HCT116 (cell line): ENCODE results near the gene RASSF7. TPM values are rescaled to one million over a fixed set of nuclear protein-coding genes. Genes with fewer than 3 reads are reported as not detected.

Experiments
- ATAC-seq: fragments of 200-7000 bp; cut with Tn5 transposase; 2 replicates; pipeline ENCODE4 v1.9.1; 2020; ENCODE audit warnings: mild to moderate bottlenecking, moderate library complexity
- BruUV-seq: library from RNA; stranded (reverse); fragments of 400-500 nt; replicated peaks from 2 replicates; lab custom pipeline; 2021; lab: Mats Ljungman, UMichigan
- CTCF ChIA-PET: fragments of 300-600 bp; sonication (Branson Sonifier 250); formaldehyde crosslinking; loops from one replicate; lab custom pipeline; 2021; ENCODE audit warnings: antibody characterized with exemption; lab: Charles Lee
- POLR2A ChIA-PET: fragments of 300-600, 350-600 bp; sonication (Branson Sonifier 250); formaldehyde crosslinking; loops from one replicate; lab custom pipeline; 2021; ENCODE audit warnings: antibody characterized with exemption; lab: Charles Lee
- RAD21 ChIA-PET, 2 experiments: fragments of 300-600 bp; sonication (Branson Sonifier 250); formaldehyde crosslinking; loops; one replicate each; lab custom pipeline; 2023; ENCODE audit warnings: low total read pairs in 2 of 2; ENCODE audit not compliant: uncharacterized antibody in 2 of 2, unreplicated experiment in 2 of 2, low non-redundant PET in 1 of 2; lab: Charles Lee
- DNase-seq: peaks from one replicate; pipeline ENCODE4 v3.0.0-alpha.2; 2010; ENCODE audit warnings: low read depth, low spot score
- H2AFZ ChIP-seq: fragments of 200-600 bp; shearing (Covaris generic), sonication (generic); 2 replicates; pipeline ENCODE4 v1.6.1; 2017; ENCODE audit warnings: low read depth, mixed run types, mixed read lengths, antibody characterized with exemption, low read length; ENCODE audit not compliant: poor library complexity, severe bottlenecking
- H3K27ac ChIP-seq: 2 replicates; pipeline ENCODE4 v1.5.1; 2012; ENCODE audit warnings: low read depth, low read length
- H3K27me3 ChIP-seq: fragments of 200-600 bp; sonication (generic); 2 replicates; pipeline ENCODE4 v1.6.1; 2016; ENCODE audit warnings: mixed run types, low read length, mixed read lengths; ENCODE audit not compliant: insufficient read depth
- H3K36me3 ChIP-seq, 2 experiments: fragments of 200-500 bp in 1 of 2; fragments of 200-600 bp in 1 of 2; sonication (Bioruptor generic) in 1 of 2; sonication (generic) in 1 of 2; 2 replicates each; pipeline versions ENCODE4 v1.5.1 to v1.6.1; 2014 to 2016; ENCODE audit warnings: low read length in 2 of 2, inconsistent platforms in 1 of 2, mixed read lengths in 1 of 2, mixed run types in 1 of 2; ENCODE audit not compliant: insufficient read depth in 2 of 2, control insufficient read depth in 1 of 2
- H3K4me1 ChIP-seq, 2 experiments: fragments of 200-600 bp in 1 of 2; sonication (generic) in 1 of 2; 2 replicates each; pipeline versions ENCODE4 v1.5.1 to v1.6.1; 2012 to 2017; ENCODE audit warnings: low read length in 2 of 2, inconsistent platforms in 1 of 2, mild to moderate bottlenecking in 1 of 2, mixed read lengths in 1 of 2, mixed run types in 1 of 2, moderate library complexity in 1 of 2; ENCODE audit not compliant: insufficient read depth in 2 of 2, control insufficient read depth in 1 of 2
- H3K4me2 ChIP-seq: fragments of 200-600 bp; sonication (generic); 2 replicates; pipeline ENCODE4 v1.6.1; 2017; ENCODE audit warnings: mixed run types, low read length, mixed read lengths
- H3K4me3 ChIP-seq, 2 experiments: fragments of 200-600 bp in 1 of 2; sonication (generic) in 1 of 2; replicated peaks in 1 of 2; 2 replicates each; pipeline ENCODE4 v1.5.1; 2011 to 2016; ENCODE audit warnings: low read length in 2 of 2, control low read depth in 1 of 2, low read depth in 1 of 2, mild to moderate bottlenecking in 1 of 2, mixed read lengths in 1 of 2, mixed run types in 1 of 2
- H3K79me2 ChIP-seq: fragments of 200-600 bp; sonication (generic); 2 replicates; pipeline ENCODE4 v1.6.1; 2017; ENCODE audit warnings: mild to moderate bottlenecking, mixed run types, low read length, moderate library complexity, mixed read lengths; ENCODE audit not compliant: insufficient read depth
- H3K9ac ChIP-seq: fragments of 200-600 bp; sonication (generic); 2 replicates; pipeline ENCODE4 v1.6.1; 2016; ENCODE audit warnings: low read length, mixed read lengths
- H3K9me2 ChIP-seq: fragments of 200-600 bp; sonication (generic), shearing (Covaris generic); 2 replicates; pipeline ENCODE4 v1.6.1; 2017; ENCODE audit warnings: mixed run types, mild to moderate bottlenecking, moderate library complexity; ENCODE audit not compliant: insufficient read depth
- H3K9me3 ChIP-seq, 2 experiments: fragments of 200-500 bp in 1 of 2; fragments of 200-600 bp in 1 of 2; sonication (Bioruptor generic) in 1 of 2; sonication (generic) in 1 of 2; 2 replicates each; pipeline ENCODE4 v1.6.1; 2014 to 2017; ENCODE audit warnings: low read length in 2 of 2, mixed read lengths in 2 of 2, inconsistent platforms in 1 of 2, low read depth in 1 of 2, mild to moderate bottlenecking in 1 of 2, mixed run types in 1 of 2, moderate library complexity in 1 of 2; ENCODE audit not compliant: control insufficient read depth in 1 of 2, insufficient read depth in 1 of 2
- H4K20me1 ChIP-seq: fragments of 200-600 bp; sonication (generic), shearing (Covaris generic); 2 replicates; pipeline ENCODE4 v1.6.1; 2017; ENCODE audit warnings: mixed run types, mild to moderate bottlenecking, moderate library complexity; ENCODE audit not compliant: insufficient read depth
- ATF3 ChIP-seq: IDR thresholded peaks from 2 replicates; pipeline ENCODE4 v1.6.1; 2012
- ELF1 ChIP-seq: IDR thresholded peaks from 2 replicates; pipeline ENCODE4 v1.6.1; 2012; ENCODE audit warnings: low read depth, borderline replicate concordance
- EZH2phosphoT487 ChIP-seq: fragments of 200-600 bp; IDR thresholded peaks from 2 replicates; pipeline ENCODE4 v1.6.1; 2018; ENCODE audit warnings: antibody characterized with exemption, borderline replicate concordance
- JUND ChIP-seq: IDR thresholded peaks from 2 replicates; pipeline ENCODE4 v1.6.1; 2012
- POLR2A ChIP-seq: IDR thresholded peaks from 2 replicates; pipeline ENCODE4 v1.7.0; 2011; ENCODE audit warnings: borderline replicate concordance; ENCODE audit not compliant: insufficient read depth, insufficient read length; ENCODE audit errors: extremely low read depth
- RAD21 ChIP-seq: IDR thresholded peaks from 2 replicates; pipeline ENCODE4 v1.6.1; 2012; ENCODE audit warnings: low read depth, mild to moderate bottlenecking
- SP1 ChIP-seq: IDR thresholded peaks from 2 replicates; pipeline ENCODE4 v1.6.1; 2012; ENCODE audit warnings: low read depth
- SRF ChIP-seq: IDR thresholded peaks from 2 replicates; pipeline ENCODE4 v1.6.1; 2012; ENCODE audit warnings: low read depth
- TCF7L2 ChIP-seq: IDR thresholded peaks from 2 replicates; pipeline ENCODE4 v1.7.0; 2011; ENCODE audit warnings: borderline replicate concordance, inconsistent platforms; ENCODE audit not compliant: insufficient read depth, insufficient read length; ENCODE audit errors: extremely low read depth
- YY1 ChIP-seq: IDR thresholded peaks from 2 replicates; pipeline ENCODE4 v1.6.1; 2011; ENCODE audit warnings: low read length, low read depth, moderate library complexity, mild to moderate bottlenecking; ENCODE audit not compliant: insufficient replicate concordance; ENCODE audit errors: extremely low read depth
- ZBTB33 ChIP-seq: IDR thresholded peaks from 2 replicates; pipeline ENCODE4 v1.6.1; 2011; ENCODE audit warnings: mild to moderate bottlenecking, low read length, moderate library complexity; ENCODE audit not compliant: insufficient replicate concordance; ENCODE audit errors: extremely low read depth
- intact Hi-C: fragments of 100-400 bp; cut with micrococcal nuclease; formaldehyde crosslinking; loops from 2 replicates; pipeline ENCODE4 v1.10.0; 2022
- total RNA-seq: library from RNA; stranded (reverse); gene quantifications from one replicate; pipeline ENCODE4 v1.2.1, GENCODE V29; 2021; ENCODE audit not compliant: unreplicated experiment

Gene RASSF7
- total RNA-seq, 1 experiment from 2014 or later = 35.9 TPM

DNA sequence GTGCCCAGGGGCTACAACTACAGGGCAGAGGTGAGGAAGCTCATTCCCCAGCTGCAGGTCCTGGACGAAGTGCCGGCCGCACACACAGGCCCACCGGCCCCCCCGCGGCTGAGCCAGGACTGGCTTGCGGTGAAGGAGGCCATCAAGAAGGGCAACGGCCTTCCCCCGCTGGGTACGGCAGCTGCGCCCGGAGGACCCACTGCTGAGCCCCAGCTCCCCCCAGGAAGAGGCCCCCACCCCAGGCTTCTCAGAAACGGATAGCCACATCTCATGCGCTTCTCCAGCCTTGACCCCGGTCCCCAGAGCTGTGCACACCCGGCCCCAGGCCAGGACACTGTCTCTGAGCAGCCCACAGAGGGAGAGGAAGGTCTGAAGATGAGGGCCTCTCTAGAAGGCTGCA, 9.6 kb upstream of the RASSF7 start:
- peaks cover 5 to 22% of the 10 kb centered on the region in 2 experiments; a peak in 3 of 4 replicates for H3K4me1 ChIP-seq
- ChIA-PET RAD21 (no interaction called here), POLR2A (no interaction called here), CTCF (no interaction called here)
- ATAC-seq = no peak
- H3K27me3 ChIP-seq = no peaks in the 10 kb centered on the region
- intact Hi-C loops = no loop called here
- no peaks in the 10 kb centered on the region for H3K36me3 ChIP-seq
- no TSS peak for BruUV-seq
- no peaks in the 10 kb centered on the region for H3K79me2 ChIP-seq
- H2AFZ ChIP-seq = no peak overlapping the region
- no peak overlapping the region for H3K4me2 ChIP-seq
- no peak for DNase-seq
- H3K27ac ChIP-seq = no peak overlapping the region
- no peak for TF ChIP-seq ZBTB33
- TF ChIP-seq EZH2phosphoT487 = no peak
- TF ChIP-seq POLR2A = no peak
- TF ChIP-seq YY1 = no peak
- no peak for TF ChIP-seq ELF1
- TF ChIP-seq SRF = no peak
- no peak for TF ChIP-seq TCF7L2
- no peak for TF ChIP-seq RAD21
- no peak for TF ChIP-seq JUND
- TF ChIP-seq SP1 = no peak
- no peak for TF ChIP-seq ATF3
- no peaks in the 10 kb centered on the region for H3K9me2 ChIP-seq
- H4K20me1 ChIP-seq = no peaks in the 10 kb centered on the region
- no peaks in the 10 kb centered on the region for H3K9me3 ChIP-seq
- no peak overlapping the region for H3K9ac ChIP-seq
- no peak overlapping the region for H3K4me3 ChIP-seq
